BJ (cell line): ENCODE results near the gene COPG2. TPM values are rescaled to one million over a fixed set of nuclear protein-coding genes. Genes with fewer than 3 reads are reported as not detected.

Experiments
- CTCF ChIA-PET: fragments of 350-600 bp; formaldehyde crosslinking; extraction: SDS; loops from one replicate; lab custom pipeline; 2021; ENCODE audit warnings: antibody characterized with exemption, inconsistent platforms; lab: Yijun Ruan, JAX
- POLR2A ChIA-PET: fragments of 300-600 bp; sonication (Branson Sonifier 250); formaldehyde crosslinking; extraction: SDS; loops from one replicate; lab custom pipeline; 2021; ENCODE audit warnings: antibody characterized with exemption; lab: Charles Lee
- DNase-seq: peaks from one replicate; pipeline ENCODE4 v3.0.0-alpha.2; 2011; ENCODE audit warnings: low read depth
- H3K27me3 ChIP-seq: 2 replicates; pipeline ENCODE4 v1.6.0; 2011; ENCODE audit warnings: low read length; ENCODE audit not compliant: control insufficient read depth, insufficient read depth
- H3K36me3 ChIP-seq: 2 replicates; pipeline ENCODE4 v1.5.1; 2011; ENCODE audit warnings: low read length; ENCODE audit not compliant: control insufficient read depth, insufficient read depth
- H3K4me3 ChIP-seq: 2 replicates; pipeline ENCODE4 v1.5.1; 2011; ENCODE audit warnings: low read depth, mild to moderate bottlenecking, control low read depth, low read length
- polyA plus RNA-seq: library from polyadenylated mRNA; depleted of rRNA; stranded (reverse); fragments of >200 nt; gene quantifications from 2 replicates; pipeline ENCODE4 v1.2.3, GENCODE V29; 2011
- TF ChIP-seq, protein P1 (sequence below): IDR thresholded peaks from 2 replicates; pipeline ENCODE4 v1.5.1; 2011; ENCODE audit warnings: low read depth, mild to moderate bottlenecking, control low read depth, inconsistent platforms, low read length, moderate library complexity; ENCODE audit not compliant: insufficient read depth

Gene COPG2
- polyA plus RNA-seq, 1 experiment, result 22.1 TPM

DNA sequence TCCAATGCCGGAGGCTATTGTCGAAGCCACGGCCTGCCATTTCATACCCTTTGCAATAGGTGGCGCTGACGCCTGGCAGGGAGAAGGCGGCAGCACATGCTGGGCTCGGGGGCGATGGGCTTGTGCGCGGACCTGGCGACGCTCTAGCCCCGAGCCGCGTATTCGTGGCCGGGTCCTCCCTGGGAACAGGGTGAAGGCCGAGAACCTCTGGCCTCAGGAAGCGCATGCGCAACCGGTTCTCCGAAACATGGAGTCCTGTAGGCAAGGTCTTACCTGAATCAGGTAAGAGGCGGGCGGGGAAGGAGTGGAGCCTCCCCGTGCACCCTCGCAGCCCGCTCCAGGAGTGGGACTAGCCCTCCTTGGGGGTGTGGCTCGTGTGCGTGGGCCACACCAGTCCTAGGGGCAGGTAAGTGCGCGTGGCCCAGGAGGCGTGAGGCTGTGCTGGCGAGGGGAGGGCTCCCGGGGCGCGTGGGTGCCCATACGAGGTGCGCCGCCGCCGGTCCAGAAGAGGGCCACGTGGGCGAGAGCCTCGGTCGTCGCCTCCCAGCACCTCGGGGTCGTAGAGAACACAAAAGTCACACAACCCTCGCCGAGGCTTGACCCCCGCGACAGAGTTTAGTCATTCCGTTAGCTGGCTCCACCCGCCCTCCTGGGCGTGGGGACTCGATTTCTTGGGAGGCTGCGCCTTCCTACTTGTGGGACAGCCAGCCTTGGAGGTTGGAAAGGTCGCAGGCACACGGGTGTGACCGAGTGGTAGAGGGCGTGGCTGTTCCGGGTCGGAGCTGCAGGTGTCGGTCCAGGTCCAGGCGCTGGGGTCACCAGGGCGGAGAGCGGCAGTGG is 182.2 kb downstream of the COPG2 start:
- H3K4me3 ChIP-seq, result peak overlapping the region; percentile 5; the same call in 1 of the 2 replicates
- TF ChIP-seq, protein P1, sequence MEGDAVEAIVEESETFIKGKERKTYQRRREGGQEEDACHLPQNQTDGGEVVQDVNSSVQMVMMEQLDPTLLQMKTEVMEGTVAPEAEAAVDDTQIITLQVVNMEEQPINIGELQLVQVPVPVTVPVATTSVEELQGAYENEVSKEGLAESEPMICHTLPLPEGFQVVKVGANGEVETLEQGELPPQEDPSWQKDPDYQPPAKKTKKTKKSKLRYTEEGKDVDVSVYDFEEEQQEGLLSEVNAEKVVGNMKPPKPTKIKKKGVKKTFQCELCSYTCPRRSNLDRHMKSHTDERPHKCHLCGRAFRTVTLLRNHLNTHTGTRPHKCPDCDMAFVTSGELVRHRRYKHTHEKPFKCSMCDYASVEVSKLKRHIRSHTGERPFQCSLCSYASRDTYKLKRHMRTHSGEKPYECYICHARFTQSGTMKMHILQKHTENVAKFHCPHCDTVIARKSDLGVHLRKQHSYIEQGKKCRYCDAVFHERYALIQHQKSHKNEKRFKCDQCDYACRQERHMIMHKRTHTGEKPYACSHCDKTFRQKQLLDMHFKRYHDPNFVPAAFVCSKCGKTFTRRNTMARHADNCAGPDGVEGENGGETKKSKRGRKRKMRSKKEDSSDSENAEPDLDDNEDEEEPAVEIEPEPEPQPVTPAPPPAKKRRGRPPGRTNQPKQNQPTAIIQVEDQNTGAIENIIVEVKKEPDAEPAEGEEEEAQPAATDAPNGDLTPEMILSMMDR, result peak; percentile 48
- ChIA-PET CTCF (no interaction called here), POLR2A (no interaction called here)
- peaks cover 10% of the 10 kb centered on the region; the same call in 1 of the 2 replicates for H3K27me3 ChIP-seq
- DNase-seq, result no peak
- H3K36me3 ChIP-seq, result no peaks in the 10 kb centered on the region

DNA sequence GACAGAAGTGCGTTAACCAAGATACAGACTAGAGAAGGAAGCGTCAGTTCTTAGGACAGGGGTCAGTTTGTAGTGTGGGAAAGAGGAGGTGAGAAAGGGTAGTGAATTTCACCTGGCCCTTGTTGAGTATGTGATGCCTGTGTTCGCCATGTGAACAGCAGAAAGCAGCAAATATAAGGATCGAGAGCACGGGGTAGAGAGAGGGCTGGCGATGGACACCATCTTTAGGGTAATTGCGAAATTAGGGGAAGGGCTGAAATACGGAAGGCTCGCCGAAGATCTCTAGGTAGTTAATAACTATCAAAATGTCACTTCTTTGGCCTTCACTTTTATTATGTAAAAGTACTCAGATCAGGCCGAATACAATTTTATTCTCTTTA is 182.8 kb downstream of the COPG2 start:
- TF ChIP-seq, protein P1, result no peak
- POLR2A ChIA-PET, result no interaction called here
- peaks cover 10% of the 10 kb centered on the region; the same call in 1 of the 2 replicates for H3K27me3 ChIP-seq
- H3K36me3 ChIP-seq, result no peaks in the 10 kb centered on the region
- no peak overlapping the region for H3K4me3 ChIP-seq
- CTCF ChIA-PET, result no interaction called here
- no peak for DNase-seq

DNA sequence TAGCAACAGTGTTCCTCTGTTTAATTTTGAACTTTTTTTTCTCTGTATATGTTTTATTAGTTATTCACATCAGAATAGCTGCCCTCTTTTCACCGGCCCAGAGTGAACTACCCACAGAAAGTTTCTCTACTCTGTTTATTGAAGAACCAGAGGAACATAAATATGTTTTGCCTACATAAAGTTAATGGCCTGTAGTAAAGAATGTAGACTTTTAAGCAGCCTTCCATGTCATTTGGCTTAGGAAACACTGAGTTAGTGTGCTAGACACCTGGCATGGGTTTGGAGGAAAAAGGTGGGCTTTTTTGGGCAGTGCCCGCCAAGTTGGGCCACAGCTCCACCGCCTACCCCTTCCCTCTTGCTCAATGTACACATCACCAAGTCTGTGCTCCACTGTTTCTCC is 185.5 kb downstream of the COPG2 start:
- H3K4me3 ChIP-seq, result no peak overlapping the region
- no peaks in the 10 kb centered on the region for H3K36me3 ChIP-seq
- CTCF ChIA-PET, result no interaction called here
- POLR2A ChIA-PET, result no interaction called here
- peaks cover 10% of the 10 kb centered on the region; the same call in 1 of the 2 replicates for H3K27me3 ChIP-seq
- TF ChIP-seq, protein P1, result no peak
- no peak for DNase-seq

DNA sequence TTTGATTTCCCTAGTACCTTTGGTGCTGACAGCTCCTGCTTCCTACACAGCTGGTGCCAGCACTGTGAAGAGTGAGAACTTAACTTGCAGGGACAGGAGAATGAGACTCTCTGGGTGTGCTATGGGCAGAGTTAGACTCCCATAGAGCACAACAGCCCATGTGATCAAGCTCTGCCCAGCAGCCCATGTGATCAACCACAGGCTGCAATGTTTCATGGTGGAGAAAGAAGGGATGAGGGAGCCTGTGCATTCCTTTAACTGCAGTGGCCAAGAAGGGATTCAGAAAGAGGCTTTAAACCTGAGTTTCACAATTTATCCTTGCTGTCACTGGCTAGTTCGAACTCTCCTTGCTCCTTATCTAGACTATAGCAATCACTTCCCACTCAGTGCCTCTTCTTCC is 186.7 kb downstream of the COPG2 start:
- no peak overlapping the region for H3K4me3 ChIP-seq
- POLR2A ChIA-PET, result no interaction called here
- no peak for DNase-seq
- no peaks in the 10 kb centered on the region for H3K36me3 ChIP-seq
- peaks cover 10% of the 10 kb centered on the region; the same call in 1 of the 2 replicates for H3K27me3 ChIP-seq
- TF ChIP-seq, protein P1, result no peak
- CTCF ChIA-PET, result no interaction called here

DNA sequence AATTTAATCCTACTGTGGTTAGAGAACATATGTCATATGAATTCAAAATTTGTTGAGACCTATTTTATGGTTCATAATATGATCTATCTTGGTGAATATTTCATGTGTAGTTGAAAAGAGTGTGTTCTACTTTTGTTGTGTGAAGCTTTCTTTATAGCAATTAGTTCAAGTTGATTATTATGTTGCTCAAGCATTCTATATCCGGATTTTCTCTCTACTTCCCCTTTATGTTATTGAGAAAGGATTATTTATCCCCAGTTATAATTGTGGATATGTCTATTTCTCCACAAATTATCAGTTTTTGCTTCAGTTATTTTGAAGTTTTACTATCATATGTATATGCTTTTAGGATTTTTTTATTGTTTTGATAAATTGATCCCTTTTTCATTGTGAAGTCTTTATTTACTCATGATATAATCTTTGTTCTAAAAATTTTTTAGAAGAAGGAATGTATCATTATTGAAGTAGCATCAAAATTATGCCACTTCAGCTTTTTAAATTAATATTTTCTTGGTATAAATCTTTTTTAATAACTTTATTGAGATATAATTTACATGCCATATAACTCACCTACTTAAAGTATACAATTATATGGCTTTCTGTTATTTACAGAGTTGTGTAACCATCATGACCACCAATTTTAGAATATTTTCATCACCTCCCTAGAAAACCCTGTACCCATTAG is 188.7 kb downstream of the COPG2 start:
- H3K4me3 ChIP-seq, result no peak overlapping the region
- TF ChIP-seq, protein P1, result no peak
- peaks cover 6% of the 10 kb centered on the region; the same call in 1 of the 2 replicates for H3K27me3 ChIP-seq
- CTCF ChIA-PET, result no interaction called here
- DNase-seq, result no peak
- H3K36me3 ChIP-seq, result no peaks in the 10 kb centered on the region
- POLR2A ChIA-PET, result no interaction called here
